PFSK-1 (cell line): ENCODE results near the gene CENPA.
A peak's percentile ranks its signal among the peaks of the same experiment; 100 is the strongest.

Source experiments
- FOXP2 ChIP-seq: optimal IDR thresholded peaks from 2 replicates; pipeline ENCODE3; 2011; ENCODE audit warnings: borderline replicate concordance, control low read depth, inconsistent platforms; ENCODE audit not compliant: insufficient read depth; ENCODE audit errors: extremely low read length, extremely low read depth
- POLR2AphosphoS5 ChIP-seq: IDR thresholded peaks from 2 replicates; pipeline ENCODE4 v1.6.1; 2012; ENCODE audit warnings: low read depth, mild to moderate bottlenecking, control low read depth, low read length, moderate library complexity
- REST ChIP-seq, 2 experiments: IDR thresholded peaks; 2 replicates each; pipeline versions ENCODE4 v1.6.1 to v1.8.0; 2011 to 2012; ENCODE audit warnings: low read depth in 2 of 2, low read length in 2 of 2, control low read depth in 1 of 2, inconsistent platforms in 1 of 2, mild to moderate bottlenecking in 1 of 2, moderate library complexity in 1 of 2; ENCODE audit not compliant: insufficient read depth in 1 of 2
- SIN3A ChIP-seq: IDR thresholded peaks from 2 replicates; pipeline ENCODE4 v1.6.1; 2012; ENCODE audit warnings: mild to moderate bottlenecking, low read length, moderate library complexity, borderline replicate concordance; ENCODE audit not compliant: insufficient read depth
- TAF1 ChIP-seq: IDR thresholded peaks from 2 replicates; pipeline ENCODE4 v1.6.1; 2012; ENCODE audit warnings: low read length, control low read depth, borderline replicate concordance; ENCODE audit not compliant: insufficient read depth

Gene CENPA

DNA sequence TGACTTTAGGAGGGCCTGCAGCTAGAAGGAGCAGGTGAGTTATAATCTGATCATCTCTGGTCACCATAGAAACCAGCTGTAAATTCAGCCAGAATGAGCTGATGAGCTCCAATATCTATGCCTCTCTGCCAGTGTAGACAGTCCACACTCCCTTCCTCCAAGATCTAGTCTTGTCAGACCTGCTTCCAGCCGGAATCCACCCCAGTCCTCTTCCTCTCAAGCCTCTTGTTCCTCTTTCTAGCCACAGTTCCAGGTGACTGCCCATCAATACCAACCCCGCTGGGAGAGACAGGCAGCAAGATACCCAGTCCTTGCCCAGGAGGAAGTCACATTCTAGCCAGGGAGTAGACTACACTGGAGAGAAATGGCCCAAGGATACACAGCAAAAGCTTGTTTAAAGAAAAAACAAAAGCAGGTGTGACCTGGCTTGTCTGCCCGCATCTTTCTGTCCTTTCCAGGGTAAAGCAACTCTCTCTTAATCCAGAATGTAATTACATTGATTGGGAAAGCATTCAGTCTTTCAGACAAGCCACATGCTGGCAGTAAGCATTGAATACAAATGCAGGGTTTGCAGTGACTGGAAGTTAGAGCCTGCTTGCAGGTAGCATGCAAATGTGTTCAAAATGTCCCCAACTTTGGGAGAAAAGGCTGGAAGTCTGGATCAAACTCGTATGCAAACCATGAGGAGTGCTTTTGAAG is 30.7 kb upstream of the CENPA start:
- TF ChIP-seq FOXP2 = no peak
- TF ChIP-seq REST (IDR thresholded peaks at IDR 0.05; ENCODE audit: insufficient read depth in 1 of 2, low read depth in 2 of 2, low read length in 2 of 2) = no peak
- TF ChIP-seq POLR2AphosphoS5 = no peak
- no peak for TF ChIP-seq SIN3A
- TF ChIP-seq TAF1 = no peak

DNA sequence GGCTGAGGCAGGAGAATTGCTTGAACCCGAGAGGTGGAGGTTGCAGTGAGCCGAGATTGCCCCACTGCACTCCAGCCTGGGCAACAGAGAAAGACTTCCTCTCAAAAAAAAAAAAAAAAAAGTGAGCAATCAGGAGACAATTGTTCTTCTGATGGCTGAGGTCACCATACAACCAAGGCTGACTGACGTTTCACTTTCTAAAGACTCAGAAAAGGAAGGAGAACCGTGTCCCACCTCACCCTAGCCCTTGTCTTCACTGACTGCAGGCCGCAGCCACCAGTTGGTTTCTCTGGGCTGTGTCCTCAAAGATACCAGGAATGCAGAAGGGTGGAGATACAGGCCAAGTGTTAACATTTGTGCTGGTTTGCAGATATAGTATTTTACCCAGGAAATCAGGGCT is 29.5 kb upstream of the CENPA start:
- TF ChIP-seq REST (IDR thresholded peaks at IDR 0.05; ENCODE audit: insufficient read depth in 1 of 2, low read depth in 2 of 2, low read length in 2 of 2) (no peak), TAF1 (no peak), FOXP2 (no peak), SIN3A (no peak), POLR2AphosphoS5 (no peak)

DNA sequence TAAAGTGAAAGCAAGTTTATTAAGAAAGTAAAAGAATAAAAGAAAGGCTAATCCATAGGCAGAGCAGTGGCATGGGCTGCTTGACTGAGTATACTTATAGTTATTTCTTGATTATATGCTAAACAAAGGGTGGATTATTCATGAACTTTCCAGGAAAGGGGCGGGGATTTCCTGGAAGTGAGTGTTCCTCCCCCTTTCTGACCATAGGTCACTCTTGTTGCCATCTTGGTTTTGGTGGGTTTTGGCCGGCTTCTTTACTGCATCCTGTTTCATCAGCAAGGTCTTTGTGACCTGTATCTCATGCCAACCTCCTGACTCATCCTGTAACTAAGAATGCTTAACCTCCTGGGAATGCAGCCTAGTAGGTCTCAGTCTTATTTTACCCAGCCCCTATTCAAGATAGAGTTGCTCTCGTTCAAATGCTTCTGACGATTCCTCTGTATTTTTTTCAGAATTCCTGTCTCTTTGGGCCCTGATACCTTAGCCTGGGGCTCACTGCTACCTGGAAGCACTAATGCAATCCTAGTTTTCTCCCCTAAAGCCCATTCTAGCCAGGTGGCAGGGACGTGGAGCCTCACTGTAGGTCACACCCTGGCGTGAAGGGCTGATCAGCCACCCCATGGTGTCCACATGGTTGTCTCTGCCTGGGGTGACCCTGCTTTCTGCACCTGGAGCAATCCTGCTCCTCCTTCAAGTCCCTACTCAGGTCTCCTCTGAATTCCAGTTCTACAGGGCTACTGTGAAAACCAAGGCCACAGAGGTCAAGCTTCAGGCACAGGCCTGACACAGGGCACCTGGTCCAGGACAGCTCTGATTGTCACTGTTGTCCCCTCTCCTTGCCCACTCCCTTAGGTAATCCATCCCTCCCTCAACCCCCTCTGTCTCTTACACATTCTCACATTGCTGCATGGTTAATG is 27.7 kb upstream of the CENPA start:
- TF ChIP-seq FOXP2 = no peak
- no peak for TF ChIP-seq REST (IDR thresholded peaks at IDR 0.05; ENCODE audit: insufficient read depth in 1 of 2, low read depth in 2 of 2, low read length in 2 of 2)
- TF ChIP-seq SIN3A = no peak
- TF ChIP-seq POLR2AphosphoS5 = peak; percentile 48
- TF ChIP-seq TAF1 = 0 out of 2 replicates have a peak, but pooled peaks have one; percentile 20

DNA sequence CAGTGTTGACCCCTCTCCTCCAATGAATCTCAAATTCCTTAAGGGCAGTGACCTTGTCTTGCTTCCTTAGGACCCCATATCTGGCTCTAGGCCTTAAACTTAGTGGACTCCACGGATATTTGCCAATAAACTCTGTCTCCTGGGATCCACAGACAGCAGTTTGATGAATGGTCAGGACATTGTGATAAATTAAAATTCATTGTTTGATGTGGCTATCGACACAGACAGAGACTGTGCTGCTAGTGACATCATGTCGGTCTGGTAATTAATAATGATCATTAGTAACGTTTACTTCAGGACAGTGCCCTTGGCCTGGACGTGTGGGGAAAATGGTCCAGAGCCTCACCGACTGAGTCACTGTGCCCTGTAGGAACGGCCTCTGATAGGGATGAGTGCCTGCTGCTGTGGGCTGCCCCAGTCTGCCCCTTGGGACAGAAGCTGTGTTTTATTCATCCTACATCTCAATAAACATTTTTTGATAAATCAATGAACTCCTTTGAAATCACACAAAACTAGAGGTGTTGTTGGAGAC is 27.0 kb upstream of the CENPA start:
- no peak for TF ChIP-seq FOXP2
- TF ChIP-seq POLR2AphosphoS5 = no peak
- TF ChIP-seq REST (IDR thresholded peaks at IDR 0.05; ENCODE audit: insufficient read depth in 1 of 2, low read depth in 2 of 2, low read length in 2 of 2) = no peak
